B cell (primary cell): ENCODE measurements around the gene TMEM266. TPM values are rescaled to one million over a fixed set of nuclear protein-coding genes. Genes with fewer than 3 reads are reported as not detected.
"Not testable (repeated sequence)": the region's sequence is repeated elsewhere in the genome, so short reads cannot be mapped to it uniquely, and the experiment has no call there.

Experiments used
- ATAC-seq: fragments of 200-7000 bp; cut with Tn5 transposase; one replicate; pipeline ENCODE4 v1.10.0; 2021; ENCODE audit warnings: low read depth, mild to moderate bottlenecking, moderate number of reproducible peaks, moderate library complexity
- CTCF ChIA-PET: fragments of 350-600 bp; sonication (Branson Sonifier 250); formaldehyde crosslinking; loops from one replicate; lab custom pipeline; 2021; ENCODE audit warnings: antibody characterized with exemption, inconsistent platforms; lab: Charles Lee
- POLR2A ChIA-PET: fragments of 350-600 bp; sonication (Branson Sonifier 250); formaldehyde crosslinking; loops from one replicate; lab custom pipeline; 2021; ENCODE audit warnings: antibody characterized with exemption; lab: Charles Lee
- DNase-seq: peaks from one replicate; pipeline ENCODE4 v3.0.0; 2013
- H2AFZ ChIP-seq: 2 replicates; pipeline ENCODE4 v1.6.1; 2012; ENCODE audit warnings: mild to moderate bottlenecking, low read depth, low read length; ENCODE audit not compliant: insufficient read depth, poor library complexity, severe bottlenecking
- H3K27ac ChIP-seq, 2 donors: 1 replicate in 1 of 2; 2 replicates in 1 of 2; pipeline ENCODE4 v1.5.1; 2012 to 2013; ENCODE audit warnings: low read length in 2 of 2, mild to moderate bottlenecking in 2 of 2, moderate library complexity in 1 of 2
- H3K27me3 ChIP-seq, 4 experiments: fragments of 200-600 bp in 1 of 4; sonication (generic) in 1 of 4; replicated peaks in 1 of 4; 1 replicate in 2 of 4; 2 replicates in 2 of 4; pipeline versions ENCODE4 v1.6.1 to v1.7.0; 2013 to 2016; ENCODE audit warnings: low read length in 3 of 4, mild to moderate bottlenecking in 2 of 4, mixed read lengths in 1 of 4, moderate library complexity in 1 of 4; ENCODE audit not compliant: insufficient read depth in 4 of 4, control insufficient read depth in 3 of 4; ENCODE audit errors: control extremely low read depth in 1 of 4
- H3K36me3 ChIP-seq, 2 experiments: replicated peaks in 1 of 2; 1 replicate in 1 of 2; 2 replicates in 1 of 2; pipeline versions ENCODE4 v1.6.1 to v1.7.1; 2013; ENCODE audit warnings: low read length in 1 of 2; ENCODE audit not compliant: insufficient read depth in 2 of 2, control insufficient read depth in 1 of 2; ENCODE audit errors: control extremely low read depth in 1 of 2, extremely low read depth in 1 of 2
- H3K4me1 ChIP-seq, 2 donors: fragments of 200-600 bp in 1 of 2; sonication (generic) in 1 of 2; 1 replicate in 1 of 2; 2 replicates in 1 of 2; pipeline versions ENCODE4 v1.5.1 to v1.6.1; 2013 to 2017; ENCODE audit warnings: low read length in 2 of 2; ENCODE audit not compliant: control insufficient read depth in 2 of 2, insufficient read depth in 2 of 2
- H3K4me2 ChIP-seq: replicated peaks from 2 replicates; pipeline ENCODE3; 2012; ENCODE audit warnings: mild to moderate bottlenecking, low read depth, low read length; ENCODE audit not compliant: poor library complexity, severe bottlenecking
- H3K4me3 ChIP-seq, 5 experiments: fragments of 200-600 bp in 1 of 5; sonication (generic) in 1 of 5; 1 replicate in 3 of 5; 2 replicates in 2 of 5; pipeline versions ENCODE4 v1.5.1 to v1.7.0; 2011 to 2016; ENCODE audit warnings: low read length in 4 of 5, mild to moderate bottlenecking in 4 of 5, low read depth in 2 of 5, control low read depth in 1 of 5, moderate library complexity in 1 of 5; ENCODE audit not compliant: insufficient read depth in 1 of 5; ENCODE audit errors: control extremely low read depth in 1 of 5, extremely low read depth in 1 of 5
- H3K79me2 ChIP-seq: fragments of 200-600 bp; sonication (generic); one replicate; pipeline ENCODE4 v1.6.0; 2016; ENCODE audit warnings: low read length; ENCODE audit not compliant: control insufficient read depth, insufficient read depth
- H3K9ac ChIP-seq: fragments of 200-600 bp; sonication (generic); 2 replicates; pipeline ENCODE4 v1.6.1; 2017; ENCODE audit warnings: mild to moderate bottlenecking, low read length, moderate library complexity
- H3K9me3 ChIP-seq, 3 donors: one replicate each; pipeline versions ENCODE4 v1.6.1 to v1.7.1; 2013; ENCODE audit warnings: low read length in 2 of 3; ENCODE audit not compliant: control insufficient read depth in 2 of 3, insufficient read depth in 1 of 3; ENCODE audit errors: control extremely low read depth in 1 of 3
- H4K20me1 ChIP-seq: 2 replicates; pipeline ENCODE4 v1.6.0; 2012; ENCODE audit warnings: mild to moderate bottlenecking, low read length; ENCODE audit not compliant: insufficient read depth, control insufficient read depth, poor library complexity, severe bottlenecking
- H3K27ac Mint-ChIP-seq: one replicate; pipeline ENCODE4 v1.8.0; 2021; ENCODE audit warnings: mixed read lengths
- H3K27me3 Mint-ChIP-seq: one replicate; pipeline ENCODE4 v1.8.0; 2021; ENCODE audit warnings: mixed read lengths
- H3K4me1 Mint-ChIP-seq: one replicate; pipeline ENCODE4 v1.8.0; 2021; ENCODE audit warnings: mixed read lengths
- H3K4me3 Mint-ChIP-seq: one replicate; pipeline ENCODE4 v1.8.0; 2021; ENCODE audit warnings: mixed read lengths
- H3K9me3 Mint-ChIP-seq: one replicate; pipeline ENCODE4 v1.8.0; 2022; ENCODE audit warnings: mixed read lengths; ENCODE audit not compliant: insufficient read depth
- CTCF ChIP-seq: fragments of 200-600 bp; IDR thresholded peaks from one replicate; pipeline ENCODE4 v1.8.0; 2022; ENCODE audit warnings: antibody characterized with exemption, mild to moderate bottlenecking
- EZH2 ChIP-seq: IDR thresholded peaks from 2 replicates; pipeline ENCODE4 v1.6.1; 2012; ENCODE audit warnings: borderline replicate concordance, low read depth, mild to moderate bottlenecking, moderate library complexity, low read length; ENCODE audit not compliant: insufficient read depth, poor library complexity, severe bottlenecking
- WGBS: methylation state at CpG from one replicate; pipeline ENCODE4 v1.1.5; 2013; ENCODE audit warnings: missing lambda C conversion rate; ENCODE audit not compliant: insufficient coverage; 5-methylcytosine and 5-hydroxymethylcytosine counted together
- intact Hi-C: fragments of 100-400 bp; cut with micrococcal nuclease; formaldehyde crosslinking; loops from one replicate; pipeline ENCODE4 v1.10.0; 2022
- polyA plus RNA-seq: library from polyadenylated mRNA; depleted of rRNA; stranded (reverse); fragments of >200 nt; gene quantifications from 2 replicates; pipeline ENCODE4 v1.2.3, GENCODE V29; 2012
- total RNA-seq, 2 donors: library from RNA; stranded (reverse); fragments of 120-200 nt in 1 of 2; gene quantifications; 1 replicate in 1 of 2; 2 replicates in 1 of 2; pipeline versions ENCODE4 v1.2.3 to v1.2.4, GENCODE V29; 2013 to 2022

TMEM266 gene
- total and polyA plus RNA-seq, 2 donors (not counting 1 experiment from before 2014, with no cell fraction given), result not detected

- Histone ChIP-seq H2AFZ (no peak overlapping the region), H3K27ac (no peak overlapping the region), H3K27me3 (peaks cover 0 to 3% (median 2%) of the 10 kb centered on the region in 4 experiments), H3K36me3 (no peaks in the 10 kb centered on the region), H3K4me1 (no peaks in the 10 kb centered on the region), H3K4me3 (no peak overlapping the region), H3K9me3 (peaks cover 0 to 14% (median 0%) of the 10 kb centered on the region in 3 donors), H3K4me2 (no peak overlapping the region), H4K20me1 (no peaks in the 10 kb centered on the region), H3K9ac (no peak overlapping the region), H3K79me2 (no peaks in the 10 kb centered on the region)
- POLR2A ChIA-PET, result no interaction called here
- TF ChIP-seq EZH2, result no peak
- no peak for TF ChIP-seq CTCF
- Mint-ChIP-seq H3K27ac (no peak overlapping the region), H3K4me3 (no peak overlapping the region), H3K4me1 (no peaks in the 10 kb centered on the region), H3K9me3 (peaks cover 7% of the 10 kb centered on the region), H3K27me3 (peaks cover 10% of the 10 kb centered on the region)
- WGBS, result 86% methylated on average over 1 of the region's 3 CpGs
- DNase-seq (no peak), ATAC-seq (no peak)
- CTCF ChIA-PET, result no interaction called here
- intact Hi-C loops, result no loop called here
These were observed 24.2 kb upstream of the TMEM266 start for GRCh38 chr15:76035593-76035992.

GRCh38 chr15:76038512-76038911 is 21.3 kb upstream of the TMEM266 start:
- Mint-ChIP-seq H3K4me3 (no peak overlapping the region), H3K9me3 (peaks cover 16% of the 10 kb centered on the region), H3K27me3 (peaks cover 25% of the 10 kb centered on the region), H3K27ac (no peak overlapping the region), H3K4me1 (no peaks in the 10 kb centered on the region)
- 79% methylated on average over 1 of the region's 1 CpG for WGBS
- ChIA-PET CTCF (no interaction called here), POLR2A (no interaction called here)
- no peaks in the 10 kb centered on the region for H3K79me2 ChIP-seq
- no peak overlapping the region for H3K9ac ChIP-seq
- no peak overlapping the region for H3K4me2 ChIP-seq
- TF ChIP-seq CTCF, result no peak
- no peaks in the 10 kb centered on the region for H3K36me3 ChIP-seq
- peaks cover 2 to 16% (median 9%) of the 10 kb centered on the region in 3 donors for H3K9me3 ChIP-seq
- no peaks in the 10 kb centered on the region for H4K20me1 ChIP-seq
- DNase-seq (no peak), ATAC-seq (no peak)
- H3K27ac ChIP-seq, result no peak overlapping the region
- no peak overlapping the region for H2AFZ ChIP-seq
- H3K27me3 ChIP-seq, result peaks cover 0 to 7% (median 4%) of the 10 kb centered on the region in 4 experiments
- intact Hi-C loops, result no loop called here
- no peak overlapping the region for H3K4me3 ChIP-seq
- H3K4me1 ChIP-seq, result no peaks in the 10 kb centered on the region

GRCh38 chr15:76054201-76054600 is 5.6 kb upstream of the TMEM266 start:
- CTCF ChIA-PET, ATAC-seq: not testable (repeated sequence)
- H3K27me3 Mint-ChIP-seq, result peaks cover 12% of the 10 kb centered on the region

More at GRCh38 chr15:76054201-76054600, 5.6 kb upstream of the TMEM266 start:
- H3K27me3 ChIP-seq, result peaks cover 0 to 15% (median 13%) of the 10 kb centered on the region in 4 experiments
- H3K79me2 ChIP-seq, H3K4me2 ChIP-seq, H2AFZ ChIP-seq, DNase-seq, H3K36me3 ChIP-seq, H3K4me3 ChIP-seq, H3K9me3 Mint-ChIP-seq, intact Hi-C loops, H4K20me1 ChIP-seq, POLR2A ChIA-PET, H3K9ac ChIP-seq, H3K27ac ChIP-seq, H3K4me3 Mint-ChIP-seq, H3K9me3 ChIP-seq, H3K27ac Mint-ChIP-seq: not testable (repeated sequence)
- 94% methylated on average over 6 of the region's 10 CpGs for WGBS
- H3K4me1 ChIP-seq, result peaks cover 22 to 26% of the 10 kb centered on the region in 2 donors
- H3K4me1 Mint-ChIP-seq, result peaks cover 24% of the 10 kb centered on the region
